Subcutaneous adipose tissue (tissue), 4 donors: ENCODE measurements around the gene ARAP3. TPM values are rescaled to one million over a fixed set of nuclear protein-coding genes. Genes with fewer than 3 reads are reported as not detected.

Source experiments
- CTCF ChIP-seq: fragments of 450-650 bp; IDR thresholded peaks from one replicate; pipeline ENCODE4 v1.5.1; 2016; ENCODE audit warnings: low read depth, mild to moderate bottlenecking, control low read depth, antibody characterized with exemption, moderate library complexity
- total RNA-seq, 4 donors: library from RNA; depleted of rRNA; stranded (reverse); fragments of >200 nt; gene quantifications; one replicate each; pipeline ENCODE4 v1.1.0, GENCODE V29; 2016

Gene ARAP3
- total RNA-seq, 4 donors from 2014 or later, result 3.7 to 17.3 (median 5.1) TPM

DNA sequence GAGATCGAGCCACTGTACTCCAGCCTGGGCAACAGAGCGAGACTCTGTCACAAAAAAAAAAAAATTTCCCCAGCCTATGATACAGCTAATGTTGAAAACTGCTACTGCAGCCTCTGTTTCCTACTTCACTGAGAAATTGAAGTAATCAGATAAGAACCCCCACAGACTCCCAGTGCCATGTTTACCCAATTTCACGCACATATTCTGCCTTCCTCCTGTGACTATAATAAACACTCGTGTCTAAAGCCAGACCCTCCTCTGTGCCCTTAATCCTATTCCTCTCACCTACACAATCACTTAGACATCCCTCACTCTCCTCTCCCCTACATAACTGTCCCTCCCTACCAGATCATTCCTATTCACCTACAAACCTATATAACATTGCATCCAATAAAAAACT, 6.4 kb downstream of the ARAP3 start:
- TF ChIP-seq CTCF, result no peak

- TF ChIP-seq CTCF, result no peak
Measured at GRCh38 chr5:141674747-141675146, 7.3 kb downstream of the ARAP3 start.

DNA sequence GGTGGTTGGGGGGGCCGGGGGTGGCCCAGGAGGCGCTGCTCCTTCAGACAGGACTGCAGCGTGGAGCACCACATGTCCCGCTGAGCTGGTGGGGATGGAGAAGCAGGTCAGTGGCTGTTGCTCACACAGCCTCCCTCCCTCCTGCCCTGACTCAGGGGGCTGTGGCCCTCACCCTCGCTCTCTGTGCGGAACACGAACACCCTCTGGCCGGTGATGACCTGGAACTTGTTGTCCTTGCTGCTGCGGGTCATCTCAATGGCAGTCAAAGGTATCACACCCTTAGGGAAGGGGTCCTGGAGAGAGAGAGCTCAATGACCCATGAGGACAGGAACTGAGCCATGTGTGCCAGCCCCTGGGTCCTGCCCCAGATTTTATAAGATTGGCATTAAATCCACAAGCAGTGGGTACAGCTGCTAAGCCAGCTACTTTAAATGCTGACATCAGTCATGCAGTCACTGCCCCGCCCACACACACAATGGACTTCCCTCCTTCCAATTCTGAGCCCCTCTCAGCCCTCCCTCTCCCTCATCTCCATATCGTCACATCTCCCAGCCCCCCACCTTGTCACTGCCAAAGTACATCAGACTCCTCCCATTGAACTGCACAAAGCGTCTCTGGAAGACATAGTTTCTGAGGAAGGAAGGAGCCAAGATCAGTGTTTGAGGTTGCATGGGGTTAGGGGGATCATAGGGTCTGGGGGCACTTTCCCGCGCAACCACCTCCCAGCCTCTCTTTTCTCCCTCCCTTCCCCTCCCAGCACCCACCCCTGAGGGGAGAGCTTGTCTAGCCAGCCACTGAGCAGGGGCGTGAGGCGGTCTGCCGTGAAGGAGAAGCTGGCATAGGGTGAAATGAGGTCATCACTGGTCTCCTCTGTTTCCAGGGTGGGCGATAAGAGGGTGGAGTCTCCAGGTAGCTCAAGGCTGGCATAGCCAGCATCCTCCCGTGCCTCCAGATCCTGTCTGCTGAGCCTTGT, 8.9 kb downstream of the ARAP3 start:
- no peak for TF ChIP-seq CTCF

- no peak for TF ChIP-seq CTCF
Measured at GRCh38 chr5:141672071-141672840, 9.8 kb downstream of the ARAP3 start.

DNA sequence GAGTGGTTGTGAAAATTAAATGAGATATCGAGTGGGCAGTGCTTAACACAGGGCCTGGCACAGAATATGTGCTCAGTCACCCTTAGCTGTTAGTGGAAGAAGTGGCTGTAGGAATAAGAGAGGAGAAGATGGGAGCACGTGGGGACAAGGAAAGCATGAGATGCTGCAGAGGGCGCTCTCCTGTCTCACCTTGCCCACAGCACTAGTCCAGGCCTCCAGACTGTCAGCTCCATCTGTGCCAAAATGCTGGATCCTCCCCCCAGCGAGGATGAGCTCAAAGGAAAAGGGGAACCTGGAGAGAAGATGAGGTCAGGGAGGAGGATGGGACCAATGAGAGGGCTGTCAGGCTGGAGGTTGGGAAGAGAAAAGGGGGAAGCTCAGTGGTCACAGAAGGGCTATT, 12.5 kb downstream of the ARAP3 start:
- no peak for TF ChIP-seq CTCF

- no peak for TF ChIP-seq CTCF
Measured at GRCh38 chr5:141668601-141669265, 13.3 kb downstream of the ARAP3 start.
